GM18867 (cell line): ENCODE results near the gene DNAJA2.
"Not testable (repeated sequence)": the region's sequence is repeated elsewhere in the genome, so short reads cannot be mapped to it uniquely, and the experiment has no call there.

Source experiments
- ATAC-seq: cut with Tn5 transposase; IDR thresholded peaks from one replicate; pipeline ENCODE4 v1.9.1; 2021; ENCODE audit warnings: mild to moderate bottlenecking, moderate library complexity; ENCODE audit not compliant: unreplicated experiment

The DNAJA2 gene

GRCh38 chr16:46975908-46976470 is 2.5 kb upstream of the DNAJA2 start:
- no peak for ATAC-seq

GRCh38 chr16:46975165-46975564 is 1.7 kb upstream of the DNAJA2 start:
- ATAC-seq: no peak

- peak; percentile 28 for ATAC-seq
These were observed 878 bp upstream of the DNAJA2 start for GRCh38 chr16:46974352-46974751.

- no peak for ATAC-seq
These were observed 486 bp upstream of the DNAJA2 start for GRCh38 chr16:46973996-46974324.

- ATAC-seq: peak; percentile 47
These were observed 856 bp downstream of the DNAJA2 start for GRCh38 chr16:46972429-46973206.

- ATAC-seq: no peak
These were observed 2.2 kb downstream of the DNAJA2 start for GRCh38 chr16:46971271-46971670.

GRCh38 chr16:46970089-46970488 is 3.4 kb downstream of the DNAJA2 start:
- ATAC-seq: no peak

- ATAC-seq: no peak
These were observed 5.4 kb downstream of the DNAJA2 start for GRCh38 chr16:46968063-46968435.

GRCh38 chr16:46962629-46963028 is 10.8 kb downstream of the DNAJA2 start:
- ATAC-seq: no peak

GRCh38 chr16:46961373-46962353 is 11.8 kb downstream of the DNAJA2 start:
- ATAC-seq: no peak

GRCh38 chr16:46954562-46954961 is 18.9 kb downstream of the DNAJA2 start:
- ATAC-seq: no peak

GRCh38 chr16:46950009-46950408 is 23.5 kb downstream of the DNAJA2 start:
- ATAC-seq: no peak

GRCh38 chr16:46949241-46949892 is 24.1 kb downstream of the DNAJA2 start:
- ATAC-seq: peak; percentile 42

- no peak for ATAC-seq
These were observed 24.8 kb downstream of the DNAJA2 start for GRCh38 chr16:46948548-46949166.

GRCh38 chr16:46947900-46948547 is 25.4 kb downstream of the DNAJA2 start:
- peak; percentile 76 for ATAC-seq

GRCh38 chr16:46944713-46945112 is 28.8 kb downstream of the DNAJA2 start:
- ATAC-seq: not testable (repeated sequence)

GRCh38 chr16:46937536-46937935 is 35.9 kb downstream of the DNAJA2 start:
- ATAC-seq: no peak

GRCh38 chr16:46932802-46933201 is 40.7 kb downstream of the DNAJA2 start:
- ATAC-seq: peak; percentile 54

GRCh38 chr16:46930861-46931260 is 42.6 kb downstream of the DNAJA2 start:
- no peak for ATAC-seq
